Hematopoietic multipotent progenitor cell treated with erythropoietin and hydrocortisone succinate and interleukin-3 and kit ligand, for 8 days (in vitro differentiated cells): Measurements from ENCODE around the gene DST.

Experiments used
- DNase-seq: peaks from one replicate; pipeline ENCODE4 v3.0.0-alpha.2; 2015

The DST gene

DNA sequence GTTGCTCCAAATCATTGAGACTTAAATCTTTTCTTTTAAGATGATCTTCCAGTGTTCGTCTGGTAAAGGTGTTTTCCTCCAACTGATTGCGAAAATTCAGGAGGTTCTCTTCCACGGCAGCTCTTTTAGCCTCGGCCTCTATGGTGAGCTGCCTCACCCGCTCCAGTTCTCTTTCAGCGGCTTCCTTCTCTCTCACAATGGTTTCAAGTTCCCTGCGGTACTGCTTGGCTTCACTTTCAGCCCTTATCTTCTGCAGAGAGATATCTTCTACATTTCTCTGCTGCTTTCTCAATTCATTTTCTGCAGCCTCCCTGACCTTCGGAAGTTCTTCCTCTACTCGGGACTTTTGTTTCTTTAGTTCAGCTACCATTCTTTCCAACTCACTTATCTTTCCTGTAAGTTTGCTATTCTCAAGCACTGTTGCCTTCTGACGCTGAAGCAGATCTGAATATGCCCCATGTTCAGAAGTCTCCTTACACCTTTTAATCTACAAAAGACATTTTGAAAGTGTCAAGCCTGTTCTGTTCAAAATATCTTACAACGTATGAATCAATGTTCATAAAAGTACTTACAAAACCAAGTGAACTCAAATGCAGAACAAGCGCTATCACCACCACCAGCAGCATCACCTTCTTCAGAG, 22.3 kb downstream of the DST start:
- DNase-seq, result no peak

DNA sequence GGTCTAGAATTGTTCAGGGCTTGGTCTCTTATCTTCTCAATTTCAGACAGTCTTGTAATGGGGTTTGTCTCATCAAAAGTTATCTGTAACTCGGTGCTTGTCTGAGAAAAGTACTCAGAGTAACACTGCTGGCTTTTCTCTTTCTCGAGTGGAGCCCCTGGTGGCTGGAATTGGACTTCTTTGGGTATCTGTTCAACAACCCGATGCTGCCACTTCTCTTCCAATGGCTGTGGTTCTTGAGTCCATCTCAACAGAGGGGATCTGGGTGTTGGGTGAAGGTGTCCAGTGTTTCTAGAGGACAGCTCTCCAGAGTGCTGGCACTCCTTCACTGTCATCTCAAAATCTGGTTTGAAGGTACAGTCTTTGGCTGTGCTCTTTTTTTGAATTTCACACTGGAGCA, 24.6 kb downstream of the DST start:
- no peak for DNase-seq

DNA sequence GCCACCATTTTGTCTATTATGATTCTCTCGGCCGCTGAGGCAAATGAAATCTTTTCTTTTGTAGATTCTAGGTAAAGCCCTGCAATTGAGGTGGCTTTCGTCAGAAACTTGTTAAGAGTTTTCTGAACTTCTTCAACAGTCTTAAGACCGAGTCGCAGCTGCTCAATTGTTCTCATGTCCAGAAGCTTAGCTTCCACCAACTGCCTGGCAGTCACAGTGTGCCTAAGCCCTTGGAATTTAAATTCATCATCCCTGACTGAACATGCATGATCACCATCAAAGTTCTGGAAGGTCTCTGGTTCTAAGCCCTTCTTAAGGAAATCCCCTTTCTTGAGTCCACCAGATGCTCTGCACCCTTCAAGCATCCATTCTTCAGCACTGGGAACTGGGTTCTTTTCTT, 25.7 kb downstream of the DST start:
- DNase-seq, result no peak

DNA sequence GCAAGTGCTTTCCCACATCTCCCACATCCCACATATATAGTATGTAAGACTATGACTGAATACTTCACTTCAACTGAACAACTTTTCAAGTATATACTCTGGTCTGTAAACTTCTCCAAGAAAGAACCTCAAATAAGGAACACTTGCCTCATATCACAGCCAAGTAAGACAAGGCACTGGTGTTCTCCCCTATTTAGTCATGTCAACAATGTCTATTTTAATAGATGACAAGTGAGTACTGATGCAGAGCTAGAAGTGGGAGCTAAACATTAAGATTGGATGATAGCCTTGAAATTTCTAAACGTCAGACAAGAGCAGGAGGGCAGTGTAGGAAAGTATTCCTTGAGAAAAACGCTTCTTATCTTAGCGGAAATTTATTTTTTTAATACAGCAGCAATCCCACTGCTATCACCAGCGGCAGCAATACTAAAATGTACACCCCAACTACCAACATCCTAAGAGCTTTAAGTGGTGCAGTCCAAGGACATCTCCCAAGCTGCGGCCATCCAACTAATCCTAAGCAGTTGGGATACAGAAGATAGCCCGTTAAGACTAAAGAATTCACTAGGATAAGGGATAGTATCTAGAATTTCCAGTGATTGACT, 29.3 kb downstream of the DST start:
- DNase-seq, result no peak

DNA sequence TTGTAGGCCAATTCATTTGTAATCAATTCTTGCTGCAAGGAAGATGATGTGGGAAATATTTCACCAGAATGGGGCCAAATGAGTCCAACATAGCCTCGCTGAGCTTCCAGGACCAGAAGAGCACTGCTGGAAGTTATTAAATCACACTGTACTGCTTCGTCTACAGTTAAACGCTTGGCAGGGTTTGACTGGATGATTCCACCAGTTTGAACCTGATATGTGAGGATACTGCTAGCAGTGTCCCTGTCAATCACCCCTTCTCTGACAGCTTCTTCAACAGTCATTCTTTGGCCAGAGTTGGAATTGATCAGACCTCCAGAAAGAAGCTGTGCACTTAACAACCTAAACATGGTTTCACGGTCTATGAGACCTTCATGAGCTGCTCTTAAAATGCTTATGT, 34.4 kb downstream of the DST start:
- no peak for DNase-seq

DNA sequence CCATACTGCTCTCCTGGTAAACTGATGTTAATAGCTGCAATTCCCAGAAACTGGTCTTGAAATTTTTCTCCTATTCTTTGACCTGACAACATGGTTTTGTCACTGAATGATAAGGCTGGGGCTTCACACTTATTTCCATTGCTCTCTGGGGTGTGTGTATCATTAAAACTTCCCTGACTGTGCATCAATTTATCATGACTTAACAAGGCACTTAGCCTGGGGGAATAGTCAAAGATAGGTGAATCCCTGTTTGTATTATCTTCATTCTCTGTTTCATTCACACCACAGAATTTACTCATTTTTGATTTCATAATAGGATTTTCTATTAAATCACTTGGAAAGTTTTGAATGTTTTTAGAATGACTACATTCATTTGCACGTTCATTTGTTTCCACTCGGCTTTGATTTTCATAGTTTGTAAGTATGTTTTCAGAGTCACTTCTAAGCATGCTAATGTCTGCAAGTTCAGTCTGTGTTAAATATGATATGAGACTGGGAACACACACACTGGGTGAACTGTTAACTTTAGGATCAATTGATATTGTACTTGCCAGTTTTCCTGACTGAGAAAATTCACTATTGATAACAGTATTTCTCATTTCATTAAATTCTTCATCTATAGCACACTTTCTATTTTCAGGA, 35.5 kb downstream of the DST start:
- DNase-seq, result no peak

DNA sequence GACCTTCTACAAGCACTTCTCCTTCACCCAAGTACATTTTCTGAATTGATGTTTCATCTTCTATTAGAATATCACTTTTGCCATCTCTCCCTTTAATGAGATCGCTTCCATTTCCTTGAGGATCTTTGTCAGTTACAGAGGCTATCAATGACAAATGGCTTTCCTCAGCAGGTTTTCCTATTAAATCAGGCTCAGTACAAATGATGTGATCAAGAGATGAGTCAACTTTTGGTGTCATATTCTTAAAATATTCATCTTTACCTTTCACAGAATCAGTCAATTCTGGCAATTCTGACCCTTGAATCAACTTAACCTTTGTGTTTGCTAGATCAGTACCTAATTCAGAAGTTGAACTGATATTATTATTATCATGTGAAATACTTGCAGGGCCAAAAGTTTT, 37.3 kb downstream of the DST start:
- no peak for DNase-seq

DNA sequence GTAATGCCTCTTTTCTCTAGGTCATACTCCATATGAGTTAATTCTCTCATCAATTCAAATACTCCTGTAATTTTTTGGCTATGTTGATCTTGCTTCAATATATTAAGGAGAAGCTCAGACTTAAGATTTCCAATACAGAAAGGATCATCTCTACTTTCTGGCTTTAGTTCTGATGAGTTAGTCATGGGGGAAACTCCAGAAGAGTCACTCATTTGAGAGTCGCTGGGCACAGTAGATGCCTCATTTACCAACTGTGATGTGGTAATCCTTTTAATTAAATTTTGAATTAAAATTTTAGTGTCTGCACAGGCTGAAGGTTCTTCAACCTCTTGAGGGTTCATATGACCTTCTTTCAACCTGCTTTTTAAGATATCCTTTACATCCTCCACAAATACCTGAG, 38.5 kb downstream of the DST start:
- DNase-seq, result no peak

DNA sequence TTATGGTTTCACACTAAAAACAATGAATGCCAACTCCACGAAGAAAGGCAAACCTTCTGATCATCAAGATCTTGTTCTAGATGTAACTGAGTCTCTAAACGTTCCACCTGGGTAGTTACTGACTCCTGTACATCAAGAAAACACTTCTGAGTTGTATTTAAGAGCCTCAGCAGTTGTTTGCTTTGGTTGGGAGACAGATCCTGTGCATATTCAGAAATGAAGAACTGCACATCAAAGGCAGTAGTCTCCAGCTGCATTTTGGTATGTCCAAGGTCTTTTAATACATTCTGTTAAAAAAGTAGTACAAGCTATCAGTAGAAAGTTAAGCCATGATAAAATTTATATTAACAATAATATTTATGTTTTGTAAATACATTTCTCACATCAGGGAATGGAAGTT, 41.3 kb downstream of the DST start:
- DNase-seq, result no peak

DNA sequence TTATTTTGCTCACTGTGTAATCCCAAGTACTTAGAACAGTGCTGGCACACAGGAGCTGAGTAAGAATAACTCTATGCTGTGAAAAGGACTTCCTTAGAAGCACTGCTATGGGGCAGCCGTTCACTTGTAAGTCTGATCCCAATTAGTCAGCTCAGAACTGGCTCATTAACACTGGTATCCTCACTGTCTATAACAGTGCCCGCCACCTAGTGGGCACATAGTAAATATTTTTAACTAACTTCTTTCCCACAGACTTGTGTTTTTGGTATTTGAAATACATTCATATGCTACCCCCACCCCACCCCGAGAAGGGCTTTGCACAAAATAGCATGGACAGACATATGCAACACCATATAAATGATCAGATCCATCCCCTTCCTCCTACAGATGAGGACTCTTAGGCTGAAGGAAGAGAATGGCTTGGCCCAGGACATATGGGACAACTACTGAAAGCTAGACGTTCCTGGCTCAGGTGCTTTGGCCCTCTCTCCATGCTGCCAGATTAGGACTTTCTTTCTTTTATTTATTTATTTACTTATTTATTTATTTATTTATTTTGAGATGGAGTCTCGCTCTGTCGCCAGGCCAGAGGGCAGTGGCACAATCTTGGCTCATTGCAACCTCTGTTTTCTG, 47.1 kb downstream of the DST start:
- peak; percentile 73 for DNase-seq

DNA sequence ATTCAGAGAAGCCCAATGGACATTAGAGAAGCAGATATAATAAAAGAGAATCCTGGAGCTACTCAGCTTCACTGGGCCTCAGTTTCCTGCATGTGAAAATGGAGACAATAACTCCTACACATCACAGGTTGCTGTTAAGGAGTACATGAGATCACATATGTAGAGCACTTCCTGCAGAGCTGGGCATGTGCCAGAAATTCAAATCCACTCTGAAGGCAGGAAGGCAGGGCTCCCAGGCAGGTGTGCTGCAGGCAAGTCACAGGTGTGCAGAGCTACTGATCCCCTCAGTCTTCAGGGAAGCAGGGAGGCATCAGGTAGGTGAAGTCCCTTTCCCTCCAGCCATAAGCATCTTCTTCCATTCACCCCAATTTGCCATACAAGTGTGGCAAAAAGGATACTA, 48.0 kb downstream of the DST start:
- no peak for DNase-seq

DNA sequence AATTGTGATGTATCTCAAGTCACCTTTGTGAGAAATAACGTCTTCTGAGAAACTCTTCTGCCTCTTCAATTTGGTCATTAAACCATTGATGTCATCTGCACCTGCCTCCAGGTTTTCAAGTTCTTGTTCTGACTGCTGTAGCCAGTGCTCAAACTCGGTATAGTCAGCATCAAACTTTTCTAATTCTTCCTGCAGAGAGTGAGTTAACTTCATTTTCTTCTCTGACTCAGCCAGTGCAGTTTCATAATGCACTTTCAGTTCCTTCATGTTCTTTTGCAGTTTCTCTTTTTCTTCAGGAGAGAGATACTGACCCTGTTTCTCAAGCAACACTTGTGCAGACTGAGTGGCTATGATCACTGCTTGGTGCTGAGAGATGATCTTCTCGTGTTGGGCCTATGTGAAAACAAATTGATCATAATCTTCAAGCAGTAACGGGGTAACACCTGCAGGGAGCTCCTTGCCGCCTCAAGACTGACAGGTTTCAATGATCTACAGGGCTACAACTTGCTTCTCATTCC, 48.8 kb downstream of the DST start:
- no peak for DNase-seq

DNA sequence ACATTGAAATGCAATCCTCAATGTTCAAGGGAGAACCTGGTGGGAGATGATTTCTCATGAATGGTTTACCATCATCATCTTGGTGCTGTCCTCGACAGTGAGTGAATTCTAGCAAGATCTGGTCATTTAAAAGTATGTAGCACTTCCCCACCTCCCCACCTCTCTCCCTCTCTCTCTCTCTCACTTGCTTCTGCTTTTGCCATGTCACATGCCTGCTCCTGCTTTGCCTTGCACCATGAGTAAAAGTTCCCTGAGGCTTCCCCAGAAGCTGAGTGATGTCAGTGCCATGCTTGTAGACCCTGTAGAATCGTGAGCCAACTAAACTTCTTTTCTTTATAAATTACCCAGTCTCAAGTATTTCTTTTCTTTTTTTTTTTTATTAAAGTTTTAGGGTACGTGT, 60.5 kb downstream of the DST start:
- DNase-seq, result no peak

DNA sequence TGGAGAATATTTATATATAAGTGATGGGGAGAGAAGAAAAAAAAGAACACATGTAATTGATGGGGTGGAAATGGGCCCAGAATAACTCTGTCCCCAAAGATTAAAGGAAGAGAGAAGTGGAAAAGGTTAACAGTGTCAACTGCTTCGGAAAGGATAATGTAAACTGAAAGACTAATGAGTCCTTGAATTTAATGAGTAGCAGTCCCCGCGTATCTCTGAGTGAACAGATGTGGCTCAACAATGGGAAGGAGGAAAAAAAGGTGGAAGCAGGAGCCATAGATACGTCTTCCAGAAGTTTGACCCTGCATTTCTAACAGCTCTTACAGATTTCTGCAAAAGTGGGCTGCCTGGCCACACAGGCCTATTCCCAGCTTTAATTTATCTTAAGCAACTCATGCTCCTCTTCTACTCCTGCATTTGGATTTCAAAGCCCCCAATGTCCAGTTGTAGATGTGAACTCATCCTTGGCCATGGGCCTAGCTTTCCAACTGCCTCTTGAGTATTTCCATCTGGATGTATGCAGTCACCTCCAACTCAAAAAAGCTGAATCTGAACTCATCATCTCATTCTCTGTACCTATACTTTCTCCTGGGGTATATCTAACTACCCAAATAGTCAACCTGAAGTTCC, 61.3 kb downstream of the DST start:
- DNase-seq, result no peak

DNA sequence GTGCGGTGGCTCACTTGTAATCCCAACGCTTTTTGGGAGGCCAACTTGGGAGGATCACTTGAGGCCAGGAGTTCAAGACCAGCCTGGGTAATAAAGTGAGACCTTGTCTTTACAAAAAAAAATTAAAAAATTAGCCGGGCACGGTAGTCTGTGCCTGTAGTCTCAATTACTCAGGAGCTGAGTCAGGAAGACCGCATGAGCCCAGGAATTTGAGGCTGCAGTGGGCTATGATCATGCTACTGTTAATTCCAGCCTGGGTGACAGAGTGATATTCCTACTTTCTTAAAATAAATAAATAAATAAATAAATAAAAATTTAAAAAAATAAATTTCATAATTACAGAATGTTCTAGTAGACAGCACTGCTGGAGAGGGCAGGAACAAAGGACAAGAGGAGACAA, 62.4 kb downstream of the DST start:
- DNase-seq, result no peak

DNA sequence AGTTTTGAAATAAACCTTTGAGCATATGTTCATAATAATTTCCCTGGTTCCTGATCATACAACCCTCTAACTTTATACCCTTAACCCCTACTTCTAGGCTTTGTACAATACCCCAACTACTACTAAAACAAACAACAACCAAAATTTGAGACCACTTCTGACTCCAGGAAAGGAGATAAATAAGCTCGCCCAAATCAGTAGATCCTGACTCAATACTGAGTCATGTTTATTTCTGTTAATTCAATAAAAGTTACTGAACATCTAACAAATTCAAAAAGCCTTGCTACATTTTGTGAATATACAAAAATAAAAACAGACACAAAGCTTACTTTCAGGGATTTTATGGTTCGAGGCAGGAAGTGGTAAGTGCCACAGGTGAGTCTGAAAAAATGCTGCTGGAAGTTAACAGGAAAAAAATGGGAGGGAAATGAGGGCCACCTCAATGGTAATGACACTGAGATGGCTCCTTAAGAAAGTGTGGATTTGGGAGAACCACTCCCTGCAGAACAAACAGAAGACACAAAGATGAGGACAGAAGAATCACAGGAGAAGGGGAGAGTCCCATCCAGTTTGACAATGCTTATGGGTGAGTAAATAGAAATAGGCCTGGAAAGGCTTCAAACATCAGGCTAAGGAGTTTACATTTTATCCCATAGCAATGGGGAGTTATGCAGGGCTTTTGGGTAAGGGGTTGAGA, 63.4 kb downstream of the DST start:
- DNase-seq, result no peak

DNA sequence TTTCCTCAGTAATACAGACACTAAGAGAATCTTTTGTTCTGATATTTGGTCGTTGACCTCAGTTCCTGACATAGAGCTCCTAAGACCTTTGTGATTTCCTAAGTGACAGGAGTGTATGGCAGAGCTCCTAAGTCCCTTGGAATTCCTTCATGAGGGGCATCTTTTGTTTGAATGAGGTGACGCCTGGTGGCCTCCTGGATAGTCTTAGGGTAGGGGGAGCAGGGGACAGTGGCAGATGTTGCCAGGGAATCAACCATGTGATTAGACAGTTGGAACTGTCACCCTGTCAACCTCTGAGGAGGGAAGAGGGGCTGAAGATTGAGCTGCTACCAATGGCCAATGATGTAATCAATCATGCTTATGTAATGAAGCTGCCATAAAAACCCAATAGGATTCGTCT, 67.0 kb downstream of the DST start:
- DNase-seq, result no peak

DNA sequence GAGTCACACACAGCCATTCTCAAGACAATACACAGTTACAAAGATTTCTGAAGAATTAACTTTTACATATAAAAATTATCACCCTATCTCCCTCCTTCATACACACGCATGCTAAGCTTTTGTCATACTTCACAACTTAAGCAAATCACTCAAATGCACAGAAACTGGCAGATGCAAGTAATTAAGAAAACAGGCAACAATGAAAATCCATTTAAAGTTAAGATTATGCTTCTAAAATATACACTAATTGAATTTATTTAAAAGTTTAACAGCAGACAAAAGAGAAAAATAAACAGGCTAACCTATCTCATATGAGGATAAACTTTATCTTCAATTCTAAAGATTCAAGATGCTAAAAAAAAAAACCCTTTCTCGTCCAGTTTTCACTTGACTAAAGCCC, 68.4 kb downstream of the DST start:
- no peak for DNase-seq

DNA sequence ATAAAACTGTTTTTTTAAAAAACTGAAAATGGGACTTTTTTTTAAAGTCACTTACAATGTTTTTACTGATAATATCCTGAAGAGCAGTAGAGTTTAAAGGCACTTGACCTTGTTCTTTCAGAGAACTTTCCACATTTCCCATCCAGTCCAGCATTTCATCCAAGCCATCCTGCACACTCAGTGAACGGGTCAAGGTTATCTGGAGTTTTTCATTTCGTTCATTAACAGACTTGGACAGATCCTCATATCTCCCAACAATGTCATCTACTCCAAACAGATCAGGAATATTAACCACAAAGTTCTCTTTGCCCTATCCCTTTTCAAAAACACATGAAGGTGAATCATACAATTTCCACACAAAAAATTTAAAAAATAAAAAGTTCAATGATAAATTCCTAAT, 69.1 kb downstream of the DST start:
- no peak for DNase-seq

DNA sequence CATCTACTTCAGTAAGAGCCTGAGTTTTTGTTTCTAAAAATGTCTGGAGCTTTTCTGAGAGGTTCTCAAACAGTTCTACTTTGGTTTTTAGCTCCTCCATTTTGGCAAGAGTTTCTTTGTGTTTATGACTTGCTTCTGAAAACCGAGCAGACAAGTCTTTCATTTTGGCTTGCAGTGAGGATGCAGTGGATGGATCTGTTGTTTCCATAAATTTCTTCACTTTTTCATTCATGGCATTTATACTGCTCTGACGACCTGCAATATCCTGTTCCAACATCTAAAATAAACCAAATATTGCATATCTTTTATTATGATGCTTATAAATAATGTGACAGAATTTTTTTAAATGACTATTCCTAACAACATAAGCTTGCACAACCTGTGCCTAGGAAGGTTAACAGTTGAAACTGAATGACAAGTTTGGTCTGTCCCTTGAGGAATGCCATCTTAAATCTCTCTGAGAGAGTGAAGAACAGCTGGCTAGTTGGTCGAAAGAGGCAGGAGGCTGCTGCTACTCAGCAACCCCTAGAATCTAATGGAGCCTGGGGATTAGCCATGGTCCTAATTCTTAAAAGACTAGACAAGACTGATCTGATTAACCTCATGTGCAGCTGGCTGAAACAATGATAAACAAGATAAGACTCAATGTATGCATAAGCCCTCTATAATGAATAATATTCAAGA, 69.8 kb downstream of the DST start:
- DNase-seq, result no peak

DNA sequence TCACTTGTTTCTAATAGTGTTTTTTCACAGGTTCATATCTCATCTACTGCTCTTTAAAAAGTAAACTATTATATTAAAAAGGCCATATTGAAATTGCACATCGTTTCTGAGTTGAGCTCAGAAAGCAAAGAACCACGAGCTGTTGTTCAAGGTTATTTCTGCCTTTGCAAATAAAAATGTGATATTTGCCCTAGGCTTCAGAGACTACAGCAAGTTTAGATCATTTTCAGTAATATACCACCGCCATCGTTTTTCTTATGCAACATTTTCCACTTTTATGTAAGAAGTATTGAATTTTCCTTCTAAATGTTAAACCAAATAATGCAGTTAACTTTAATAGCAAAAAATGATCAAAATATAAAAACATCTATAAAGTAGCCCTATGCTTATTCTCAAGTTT, 71.1 kb downstream of the DST start:
- no peak for DNase-seq
